HG03280 (cell line): ENCODE measurements around the gene PAPLN.
"Not testable (repeated sequence)": the region's sequence is repeated elsewhere in the genome, so short reads cannot be mapped to it uniquely, and the experiment has no call there.

Experiments used
- ATAC-seq: cut with Tn5 transposase; IDR thresholded peaks from one replicate; pipeline ENCODE4 v1.9.1; 2021; ENCODE audit warnings: mild to moderate bottlenecking, moderate library complexity; ENCODE audit not compliant: unreplicated experiment

The PAPLN gene, protein sequence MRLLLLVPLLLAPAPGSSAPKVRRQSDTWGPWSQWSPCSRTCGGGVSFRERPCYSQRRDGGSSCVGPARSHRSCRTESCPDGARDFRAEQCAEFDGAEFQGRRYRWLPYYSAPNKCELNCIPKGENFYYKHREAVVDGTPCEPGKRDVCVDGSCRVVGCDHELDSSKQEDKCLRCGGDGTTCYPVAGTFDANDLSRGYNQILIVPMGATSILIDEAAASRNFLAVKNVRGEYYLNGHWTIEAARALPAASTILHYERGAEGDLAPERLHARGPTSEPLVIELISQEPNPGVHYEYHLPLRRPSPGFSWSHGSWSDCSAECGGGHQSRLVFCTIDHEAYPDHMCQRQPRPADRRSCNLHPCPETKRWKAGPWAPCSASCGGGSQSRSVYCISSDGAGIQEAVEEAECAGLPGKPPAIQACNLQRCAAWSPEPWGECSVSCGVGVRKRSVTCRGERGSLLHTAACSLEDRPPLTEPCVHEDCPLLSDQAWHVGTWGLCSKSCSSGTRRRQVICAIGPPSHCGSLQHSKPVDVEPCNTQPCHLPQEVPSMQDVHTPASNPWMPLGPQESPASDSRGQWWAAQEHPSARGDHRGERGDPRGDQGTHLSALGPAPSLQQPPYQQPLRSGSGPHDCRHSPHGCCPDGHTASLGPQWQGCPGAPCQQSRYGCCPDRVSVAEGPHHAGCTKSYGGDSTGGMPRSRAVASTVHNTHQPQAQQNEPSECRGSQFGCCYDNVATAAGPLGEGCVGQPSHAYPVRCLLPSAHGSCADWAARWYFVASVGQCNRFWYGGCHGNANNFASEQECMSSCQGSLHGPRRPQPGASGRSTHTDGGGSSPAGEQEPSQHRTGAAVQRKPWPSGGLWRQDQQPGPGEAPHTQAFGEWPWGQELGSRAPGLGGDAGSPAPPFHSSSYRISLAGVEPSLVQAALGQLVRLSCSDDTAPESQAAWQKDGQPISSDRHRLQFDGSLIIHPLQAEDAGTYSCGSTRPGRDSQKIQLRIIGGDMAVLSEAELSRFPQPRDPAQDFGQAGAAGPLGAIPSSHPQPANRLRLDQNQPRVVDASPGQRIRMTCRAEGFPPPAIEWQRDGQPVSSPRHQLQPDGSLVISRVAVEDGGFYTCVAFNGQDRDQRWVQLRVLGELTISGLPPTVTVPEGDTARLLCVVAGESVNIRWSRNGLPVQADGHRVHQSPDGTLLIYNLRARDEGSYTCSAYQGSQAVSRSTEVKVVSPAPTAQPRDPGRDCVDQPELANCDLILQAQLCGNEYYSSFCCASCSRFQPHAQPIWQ

DNA sequence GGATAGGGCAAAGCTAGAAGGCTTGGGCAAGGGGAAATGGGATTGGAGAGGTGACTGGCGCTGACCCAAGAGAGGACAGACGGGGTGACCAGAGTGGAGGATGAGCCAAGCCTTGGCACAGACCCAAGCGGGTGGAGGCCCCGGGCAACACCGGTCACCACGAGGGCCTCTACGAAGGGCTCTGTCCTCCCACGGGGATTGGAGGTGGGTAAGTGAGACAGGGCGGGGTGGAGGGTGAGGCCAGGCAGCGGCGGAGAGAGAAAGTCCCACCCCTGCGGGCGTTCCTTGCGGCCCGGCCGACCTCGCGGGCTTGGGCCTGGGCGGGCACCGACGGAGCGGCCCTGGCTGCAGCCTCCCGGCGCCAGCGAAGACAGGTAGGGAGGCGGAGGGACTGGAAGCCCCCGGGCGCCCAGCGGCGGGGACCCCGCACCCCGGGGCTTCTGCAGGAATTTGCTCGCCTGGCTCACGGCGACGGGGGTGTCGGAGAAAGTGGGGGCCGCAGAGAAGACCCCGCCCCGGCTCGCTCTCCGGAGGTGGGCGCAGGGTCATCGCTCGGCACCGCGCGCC lies at the start of gene PAPLN:
PAPLN (plus strand) TSS at position 288 of the 567 bp plus-strand sequence. CDS start 2,273 bp downstream, outside the sequence.
- no peak for ATAC-seq

DNA sequence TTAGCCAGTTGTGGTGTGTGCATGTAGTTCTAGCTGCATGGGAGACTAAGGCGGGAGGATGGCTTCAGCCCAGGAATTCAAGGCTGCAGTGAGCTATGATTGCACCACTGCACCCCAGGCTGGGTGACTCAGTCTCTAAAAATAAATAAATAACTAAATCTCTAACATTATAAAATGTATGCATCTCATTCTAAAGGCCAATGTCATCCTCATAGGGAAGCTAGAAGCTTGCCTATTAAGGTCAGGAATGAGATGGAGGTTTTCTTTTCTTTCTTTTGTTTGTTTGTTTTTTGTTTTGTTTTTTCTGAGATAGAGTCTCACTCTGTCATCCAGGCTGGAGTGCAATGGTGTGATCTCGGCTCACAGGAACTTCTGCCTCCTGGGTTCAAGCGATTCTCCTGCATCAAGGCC lies 48.8 kb upstream of the PAPLN start:
- no peak for ATAC-seq

DNA sequence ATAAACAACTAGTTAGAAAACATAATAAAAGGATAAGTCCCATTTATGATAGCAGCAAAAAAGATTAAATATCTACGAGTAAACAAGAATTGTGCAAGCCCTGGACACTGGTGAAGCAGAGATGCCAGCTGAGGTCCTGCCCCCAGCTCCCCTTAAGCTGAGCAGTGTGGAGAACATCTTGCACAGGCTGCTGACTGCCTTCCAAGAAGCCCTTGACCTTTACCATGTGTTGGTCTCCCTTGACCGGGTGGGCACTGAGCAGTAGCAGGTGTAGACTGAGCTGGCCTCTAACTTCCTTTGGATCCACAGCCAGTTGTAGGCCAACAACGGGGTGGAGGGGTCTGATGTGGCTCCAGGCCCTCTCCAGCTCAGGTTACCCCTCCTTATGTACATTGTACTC lies 47.7 kb upstream of the PAPLN start:
- ATAC-seq = no peak

DNA sequence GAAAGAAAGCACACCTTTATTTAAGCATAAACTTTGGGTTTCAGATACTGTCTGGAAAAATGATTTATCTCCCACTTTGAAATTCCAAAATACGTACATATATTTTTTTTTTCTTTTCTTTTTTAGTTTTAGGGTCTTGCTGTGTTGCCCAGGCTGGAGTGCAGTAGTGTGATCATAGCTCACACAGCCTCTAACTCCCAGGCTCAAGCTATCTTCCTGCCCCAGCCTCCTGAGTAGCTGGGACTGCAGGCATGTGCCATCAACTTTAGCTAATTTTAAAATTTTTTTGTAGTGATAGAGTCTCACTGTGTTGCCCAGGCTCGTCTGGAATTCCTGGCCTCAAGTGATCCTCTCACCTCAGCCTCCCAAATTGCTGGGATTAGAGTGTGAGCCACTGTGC lies 45.9 kb upstream of the PAPLN start:
- ATAC-seq = no peak

DNA sequence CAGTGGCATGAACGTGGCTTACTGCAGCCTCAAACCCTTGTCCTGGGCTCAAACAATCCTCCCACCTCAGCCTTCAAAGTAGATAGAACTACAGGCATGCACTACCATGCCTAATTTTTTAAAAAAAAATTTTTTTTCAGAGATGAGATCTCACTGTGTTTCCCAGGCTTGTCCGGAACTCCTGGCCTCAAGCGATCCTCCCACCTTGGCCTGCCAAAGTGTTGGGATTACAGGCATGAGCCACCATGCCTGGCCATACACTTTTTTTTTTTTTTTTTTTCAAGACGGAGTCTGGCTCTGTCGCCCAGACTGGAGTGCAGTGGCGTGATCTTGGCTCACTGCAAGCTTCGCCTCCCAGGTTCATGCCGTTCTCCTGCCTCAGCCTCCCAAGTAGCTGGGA lies 43.0 kb upstream of the PAPLN start:
- not testable (repeated sequence) for ATAC-seq

DNA sequence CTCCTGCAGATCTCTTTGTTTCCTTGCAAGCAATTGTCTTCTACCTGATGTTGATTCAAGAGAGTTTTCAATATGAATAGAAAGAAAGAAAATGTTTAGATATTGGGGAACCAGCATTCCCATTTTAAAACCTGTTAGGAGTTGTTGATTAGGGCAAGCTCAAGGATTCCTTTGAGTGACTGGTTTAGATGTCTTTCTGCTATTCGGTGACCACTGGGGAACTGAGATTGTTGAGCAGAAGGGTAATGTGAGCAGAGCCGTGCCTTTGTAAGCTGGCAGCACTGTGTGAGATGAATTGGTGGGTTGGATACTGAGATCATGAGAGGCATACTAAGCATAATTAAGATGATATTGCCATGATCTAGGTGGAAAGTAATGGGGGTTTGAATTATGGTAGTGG lies 39.1 kb upstream of the PAPLN start:
- no peak for ATAC-seq

DNA sequence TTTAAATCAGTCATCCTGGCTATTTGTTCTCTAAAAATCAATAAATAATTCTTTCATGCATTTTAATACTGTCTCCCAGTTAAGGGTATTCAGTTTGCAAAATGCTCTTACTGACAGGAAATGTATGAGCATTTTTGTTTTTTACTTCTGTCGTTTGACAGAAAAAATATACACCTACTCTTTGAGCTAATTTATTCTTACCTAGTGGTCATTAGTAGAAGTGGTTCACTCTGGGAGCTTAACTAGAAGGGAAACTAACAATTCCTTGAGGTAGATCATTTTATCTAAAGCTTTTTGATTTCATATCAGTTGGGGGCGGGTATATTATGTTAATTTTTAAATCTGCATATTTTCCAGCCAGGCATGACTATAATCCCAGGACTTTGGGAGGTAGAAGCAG lies 33.8 kb upstream of the PAPLN start:
- no peak for ATAC-seq

DNA sequence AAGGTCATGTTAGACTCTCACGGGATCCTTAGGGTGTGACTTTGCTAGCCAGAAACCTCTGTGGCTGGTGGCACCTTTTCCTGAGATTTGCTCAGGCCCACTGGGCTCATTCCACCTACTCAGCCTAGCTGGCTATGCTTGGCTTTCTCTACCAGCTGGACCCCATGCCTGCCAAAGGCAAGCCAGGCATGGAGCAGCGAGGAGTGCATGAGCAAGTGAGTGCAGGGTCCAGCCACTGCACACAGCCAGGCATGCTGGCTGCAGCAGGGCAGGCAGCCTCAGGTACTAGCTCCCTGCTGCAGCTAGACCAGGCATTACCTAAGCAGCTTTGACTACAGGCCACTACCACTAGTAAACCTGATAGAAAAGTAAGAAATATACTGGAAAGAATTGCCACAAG lies 29.7 kb upstream of the PAPLN start:
- no peak for ATAC-seq

DNA sequence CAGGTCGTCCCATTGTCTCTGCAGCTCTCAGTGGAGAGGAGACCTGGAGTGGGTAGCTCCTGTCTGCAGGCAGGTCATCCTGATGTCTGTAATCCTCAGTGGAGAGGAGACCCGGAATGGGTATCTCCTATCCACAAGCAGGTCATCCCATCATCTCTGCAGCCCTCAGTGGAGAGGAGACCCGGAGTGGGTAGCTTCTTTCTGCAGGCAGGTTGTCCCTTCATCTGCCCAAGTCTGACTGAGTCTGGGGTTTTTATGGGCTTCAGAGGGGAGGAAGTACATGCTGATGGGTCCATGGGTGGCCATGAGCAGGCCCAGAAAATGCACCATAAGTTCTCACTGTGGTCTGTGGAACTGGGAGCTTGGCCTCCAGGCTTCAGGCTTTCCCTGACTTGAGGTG lies 28.9 kb upstream of the PAPLN start:
- ATAC-seq = no peak

DNA sequence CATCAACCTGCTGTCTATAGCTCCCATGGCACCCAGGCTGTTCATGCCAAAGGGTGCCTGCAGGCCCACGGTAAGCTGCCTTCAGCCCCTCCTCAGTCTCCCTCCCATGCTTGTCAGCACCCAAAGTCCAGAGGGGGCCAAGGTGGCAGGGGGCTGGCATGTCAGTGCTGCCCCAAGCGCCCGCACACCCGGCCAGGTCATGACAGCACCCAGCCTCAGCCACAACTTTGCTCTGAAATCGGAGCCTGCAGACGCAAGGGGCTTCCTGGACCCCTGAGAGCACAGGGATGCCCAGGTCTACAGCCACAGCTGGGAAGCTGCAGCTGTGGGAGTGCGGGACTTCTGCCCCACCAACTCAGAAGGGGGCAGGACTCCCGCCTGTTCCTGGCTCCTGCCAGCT lies 28.5 kb upstream of the PAPLN start:
- no peak for ATAC-seq

DNA sequence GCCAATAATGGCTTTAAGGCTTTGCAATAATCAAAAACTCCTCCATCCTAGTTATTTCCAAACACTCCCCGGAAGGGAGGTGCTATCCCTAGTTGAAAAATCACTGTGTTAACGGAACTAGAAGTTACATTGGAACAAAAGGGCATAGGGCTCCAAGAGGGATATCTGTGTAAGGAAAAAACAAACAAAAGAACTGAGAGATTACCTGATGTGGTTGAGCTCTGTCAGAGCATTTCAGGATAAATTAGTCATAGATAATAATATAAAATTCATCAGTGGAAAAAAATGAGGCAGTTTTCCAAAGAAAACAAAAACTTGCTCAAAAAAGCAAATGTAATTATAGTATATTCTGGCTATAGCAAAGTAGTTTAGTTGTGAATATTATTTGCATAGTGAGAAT lies 27.4 kb upstream of the PAPLN start:
- no peak for ATAC-seq

DNA sequence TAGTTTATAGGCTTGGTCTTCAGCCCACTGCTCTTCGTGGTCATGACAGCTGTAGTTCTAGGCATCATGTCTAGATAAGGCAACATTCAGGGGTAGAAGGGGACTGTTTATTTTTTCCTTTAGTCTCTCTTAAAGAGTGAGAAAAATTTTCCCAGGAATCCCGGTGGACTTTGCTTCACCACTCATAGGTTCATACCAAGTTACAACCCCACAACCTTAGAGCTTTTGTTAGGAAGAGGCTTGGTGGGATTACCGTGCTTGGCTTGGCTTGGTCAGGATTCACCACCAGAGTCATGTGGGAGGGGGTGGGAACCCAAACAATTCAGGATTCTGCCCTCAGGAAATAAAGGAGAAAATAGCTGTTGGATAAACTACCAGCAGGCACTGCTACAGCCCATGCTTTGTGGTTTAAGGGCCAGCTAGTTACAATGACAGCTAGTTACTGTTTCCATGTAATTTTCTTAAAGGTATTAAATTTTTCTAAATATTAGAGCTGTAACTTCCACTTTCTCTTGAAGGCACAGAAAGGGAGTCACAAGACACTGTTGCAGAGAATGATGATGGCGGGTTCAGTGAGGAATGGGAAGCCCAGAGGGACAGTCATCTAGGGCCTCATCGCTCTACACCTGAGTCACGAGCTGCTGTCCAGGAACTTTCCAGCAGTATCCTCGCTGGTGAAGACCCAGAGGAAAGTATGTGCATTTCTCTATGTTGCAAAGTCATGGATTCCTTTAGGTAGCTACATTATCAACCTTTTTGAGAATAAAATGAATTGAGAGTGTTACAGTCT lies 25.9 kb upstream of the PAPLN start:
- ATAC-seq = no peak

DNA sequence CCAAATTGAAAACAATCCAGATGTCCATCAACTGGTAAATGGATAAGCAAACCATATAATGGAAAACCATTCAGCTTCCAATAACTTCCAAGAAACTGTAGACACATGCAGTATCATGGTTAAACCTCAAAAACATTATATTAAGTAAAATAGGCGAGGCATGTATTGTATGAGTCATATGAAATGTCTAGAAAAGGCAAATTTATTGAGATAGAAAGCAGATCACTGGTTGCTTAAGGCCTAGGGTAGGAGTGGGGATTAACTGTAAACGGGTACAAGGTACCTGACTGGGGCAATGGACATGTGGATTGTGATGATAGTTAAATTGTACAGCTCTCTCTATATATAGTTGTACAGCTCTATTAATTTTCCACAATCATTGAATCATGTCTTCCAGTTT lies 21.3 kb upstream of the PAPLN start:
- ATAC-seq = no peak

DNA sequence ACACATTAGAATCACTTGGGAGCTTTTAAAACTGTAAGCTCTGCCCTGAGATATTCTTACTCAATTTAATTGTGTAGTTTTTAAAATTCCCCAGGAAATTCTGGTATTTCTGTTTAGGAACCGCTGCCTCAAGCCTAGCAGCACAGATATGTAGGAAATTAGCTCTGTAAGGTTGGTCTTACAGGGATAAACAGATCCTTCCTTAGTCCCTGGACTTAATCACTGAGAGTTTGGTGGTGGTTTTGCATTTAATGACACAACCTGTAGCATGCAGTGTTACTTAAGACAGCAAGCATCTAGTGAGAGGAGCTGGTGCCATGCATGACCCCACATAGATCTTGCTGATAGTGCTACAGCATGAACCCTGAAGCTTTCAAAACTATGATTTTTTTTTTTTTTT lies 19.9 kb upstream of the PAPLN start:
- ATAC-seq = no peak

DNA sequence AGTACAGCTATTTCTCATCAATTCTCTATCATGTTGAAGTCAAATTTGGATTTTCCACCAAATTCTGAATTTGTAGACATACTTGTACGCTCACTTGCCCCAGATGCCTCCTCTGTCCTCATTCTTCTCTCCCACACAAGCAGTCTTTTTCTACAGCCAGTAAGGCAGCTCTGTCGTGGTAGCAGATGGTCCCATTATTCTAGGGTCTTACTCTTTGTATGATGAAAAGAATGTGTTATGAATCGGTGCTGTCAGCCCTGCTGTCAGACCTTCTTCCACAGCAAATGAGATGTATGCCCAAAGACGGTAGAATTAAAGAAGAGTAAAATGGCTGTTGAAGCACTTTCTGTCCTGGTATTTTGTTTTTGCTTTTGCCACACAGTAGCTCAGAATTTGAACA lies 17.2 kb upstream of the PAPLN start:
- no peak for ATAC-seq

DNA sequence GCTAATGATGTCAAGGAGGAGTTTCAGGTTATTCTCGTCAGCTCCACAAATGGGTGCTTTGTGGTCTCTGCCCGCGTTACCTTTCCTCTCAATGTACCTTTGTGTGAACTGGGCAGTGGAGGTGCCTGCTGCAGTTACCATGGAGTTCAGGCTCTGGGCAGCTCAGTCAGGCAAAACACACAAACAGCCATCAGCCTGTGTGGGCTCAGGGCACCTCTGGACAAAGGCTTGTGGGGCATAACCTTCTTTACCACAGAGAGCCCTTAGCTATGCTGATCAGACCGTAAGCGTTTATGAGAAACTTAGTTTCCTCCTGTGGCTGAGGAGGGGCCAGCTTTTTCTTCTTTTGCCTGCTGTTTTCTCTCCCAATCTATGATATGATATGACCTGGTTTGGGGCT lies 16.7 kb upstream of the PAPLN start:
- ATAC-seq = no peak

DNA sequence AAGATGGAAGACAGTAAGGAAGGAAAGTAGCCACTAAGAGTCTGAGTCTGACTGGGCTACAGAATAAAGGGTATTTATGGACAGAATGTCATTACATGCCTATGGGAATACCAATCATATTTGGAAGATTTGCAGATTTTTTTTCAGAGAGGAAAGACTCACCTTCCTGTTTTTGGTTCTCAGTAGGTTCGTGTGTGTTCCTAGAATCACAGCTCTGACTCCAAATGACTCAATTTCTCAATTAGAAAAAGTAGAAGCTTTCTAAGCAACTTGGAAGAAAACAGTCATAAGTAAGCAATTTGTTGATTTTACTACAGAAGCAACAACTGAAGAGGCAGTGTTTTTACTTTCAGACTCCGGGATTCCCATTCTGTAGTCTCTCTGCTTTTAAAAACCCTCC lies 15.4 kb upstream of the PAPLN start:
- no peak for ATAC-seq

DNA sequence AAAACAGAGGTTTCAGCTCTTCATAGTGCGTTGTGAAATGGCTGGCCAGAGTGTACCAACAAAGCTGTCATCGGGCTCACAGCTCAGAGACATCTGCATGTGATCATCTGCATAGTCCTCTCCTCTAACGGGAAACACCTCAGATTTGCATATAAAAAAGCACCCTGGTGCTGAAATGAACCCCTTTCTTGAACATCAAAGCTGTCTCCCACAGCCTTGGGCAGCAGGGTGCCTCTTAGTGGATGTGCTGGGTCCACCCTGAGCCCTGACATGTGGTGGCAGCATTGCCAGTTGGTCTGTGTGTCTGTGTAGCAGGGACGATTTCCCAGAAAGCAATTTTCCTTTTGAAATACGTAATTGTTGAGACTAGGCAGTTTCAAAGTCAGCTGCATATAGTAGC lies 14.3 kb upstream of the PAPLN start:
- ATAC-seq = peak; percentile 71

DNA sequence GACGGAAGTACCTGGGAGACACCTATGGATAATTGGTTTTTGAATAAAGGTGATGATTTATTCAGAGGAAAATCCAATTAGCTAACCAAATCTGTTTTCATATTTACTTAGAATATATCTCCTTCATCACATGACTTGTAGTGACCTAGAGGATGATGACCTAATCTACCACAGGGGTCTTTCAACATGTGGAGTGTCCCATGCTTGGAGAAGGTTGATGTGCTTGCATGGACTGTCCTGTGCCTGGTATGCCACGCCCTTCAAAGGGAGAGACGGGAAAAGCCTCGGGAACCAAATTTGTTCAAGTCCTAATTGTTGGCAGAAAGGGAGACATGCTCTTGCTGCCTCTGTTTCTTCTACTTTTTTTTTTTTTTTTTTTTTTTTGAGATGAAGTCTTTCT lies 11.8 kb upstream of the PAPLN start:
- ATAC-seq = no peak
